GM21576 (cell line): ENCODE measurements around the gene AXDND1.

ENCODE experiments used
- ATAC-seq: cut with Tn5 transposase; IDR thresholded peaks from one replicate; pipeline ENCODE4 v1.9.1; 2021; ENCODE audit warnings: mild to moderate bottlenecking, moderate library complexity; ENCODE audit not compliant: unreplicated experiment

The AXDND1 gene, protein sequence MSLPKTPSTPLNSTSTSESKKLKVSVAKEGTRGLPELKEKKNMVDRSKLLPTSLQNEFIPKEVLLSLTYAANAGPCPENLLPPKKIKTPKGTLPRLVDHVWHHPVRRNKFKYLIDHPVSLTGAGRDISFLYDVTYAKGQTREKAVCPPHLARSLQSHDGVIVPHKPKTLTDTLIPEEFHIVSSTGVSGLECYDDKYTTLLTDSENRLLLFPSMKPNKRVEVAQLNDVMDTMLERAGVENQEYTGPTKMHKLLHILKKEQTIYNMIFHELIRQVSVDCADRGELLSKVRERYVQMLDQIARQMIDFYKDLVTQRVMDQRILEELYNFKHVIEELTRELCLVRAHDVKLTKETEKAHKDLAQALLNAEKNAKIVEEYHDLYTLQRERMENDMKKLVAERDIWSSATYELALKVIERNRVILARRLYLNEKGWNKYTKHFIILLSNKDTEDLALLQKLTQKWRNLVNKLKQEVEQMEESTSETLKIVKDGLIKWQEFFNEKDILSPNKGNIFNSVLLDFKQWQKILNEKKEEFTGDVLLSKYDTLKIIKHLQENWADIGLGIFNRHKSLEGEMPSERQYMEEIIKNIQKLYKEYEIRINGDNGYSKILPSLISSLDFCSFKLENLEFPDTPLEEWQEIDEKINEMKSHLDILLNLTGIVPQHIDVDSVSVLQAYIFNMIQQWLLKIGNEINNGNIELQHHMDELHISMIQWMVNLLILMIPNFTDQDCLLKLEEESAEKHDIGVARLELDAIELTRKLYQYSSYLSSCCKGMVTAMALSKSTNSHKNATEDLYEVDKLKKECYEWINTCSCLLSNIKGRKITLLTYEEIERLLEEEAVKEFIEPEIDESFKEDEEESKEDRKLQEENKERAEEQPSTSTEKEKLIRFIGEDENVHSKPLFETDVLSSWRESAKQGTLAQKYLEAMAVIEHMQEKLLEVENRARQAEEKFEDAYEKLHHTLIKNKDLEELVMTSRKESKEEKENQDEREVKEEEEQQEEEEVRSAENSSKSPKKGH

GRCh38 chr1:179365342-179366092 lies at the start of gene AXDND1:
Gene AXDND1 (plus strand): TSS chr1:179365971. CDS start chr1:179366510, 539 bp downstream.
- peak; percentile 99 for ATAC-seq

DNA sequence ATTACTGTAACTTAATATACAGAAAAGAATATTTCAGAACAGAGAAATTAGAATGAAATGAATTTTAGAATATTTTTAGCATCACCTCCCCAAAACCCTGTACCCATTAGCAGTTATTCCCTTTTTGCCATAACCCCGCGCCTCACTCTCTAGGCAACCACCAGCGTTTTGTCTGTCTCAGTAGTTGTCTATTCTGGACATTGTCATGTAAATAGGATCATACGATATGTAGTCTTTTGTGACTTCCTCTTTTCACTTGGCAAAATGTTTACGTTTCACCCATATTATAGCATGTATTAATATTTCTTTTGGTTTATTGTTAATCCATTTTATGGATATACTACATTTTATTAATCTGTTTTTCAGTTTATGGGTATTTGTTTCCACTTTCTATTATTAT lies 47.3 kb upstream of the AXDND1 start:
- ATAC-seq, result no peak

DNA sequence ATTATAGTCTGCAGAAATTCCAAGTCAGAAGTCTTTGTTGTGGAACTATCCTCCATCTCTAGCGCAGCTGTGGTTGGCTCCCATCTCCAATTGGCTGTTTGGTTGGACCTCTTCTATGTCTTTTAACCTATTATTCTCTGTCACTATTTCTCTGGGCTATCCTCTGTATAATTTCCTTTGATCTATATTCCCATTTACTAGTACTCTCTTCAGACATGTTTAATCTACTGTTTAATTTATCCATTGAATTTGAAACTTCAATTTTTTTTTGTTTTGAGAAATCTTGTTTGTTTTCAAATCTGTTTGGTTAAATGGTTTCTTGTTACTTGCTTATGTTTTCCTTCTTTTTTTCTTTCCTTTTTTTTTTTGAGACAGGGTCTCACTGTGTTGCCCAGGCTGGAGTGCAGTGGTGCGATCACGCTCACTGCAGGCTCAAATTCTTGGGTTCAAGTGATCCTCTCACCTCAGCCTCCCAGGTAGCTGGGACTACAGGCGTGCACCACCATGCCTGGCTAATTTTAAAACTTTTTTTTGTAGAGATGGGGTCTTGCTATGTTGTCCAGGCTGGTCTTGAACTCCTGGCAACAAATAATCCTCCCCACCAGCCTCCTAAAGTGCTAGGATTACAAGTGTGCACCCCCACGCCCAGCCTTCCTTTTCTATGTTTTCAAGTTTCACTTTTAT lies 44.1 kb upstream of the AXDND1 start:
- ATAC-seq, result no peak

GRCh38 chr1:179322557-179322956 lies 43.2 kb upstream of the AXDND1 start:
- no peak for ATAC-seq

DNA sequence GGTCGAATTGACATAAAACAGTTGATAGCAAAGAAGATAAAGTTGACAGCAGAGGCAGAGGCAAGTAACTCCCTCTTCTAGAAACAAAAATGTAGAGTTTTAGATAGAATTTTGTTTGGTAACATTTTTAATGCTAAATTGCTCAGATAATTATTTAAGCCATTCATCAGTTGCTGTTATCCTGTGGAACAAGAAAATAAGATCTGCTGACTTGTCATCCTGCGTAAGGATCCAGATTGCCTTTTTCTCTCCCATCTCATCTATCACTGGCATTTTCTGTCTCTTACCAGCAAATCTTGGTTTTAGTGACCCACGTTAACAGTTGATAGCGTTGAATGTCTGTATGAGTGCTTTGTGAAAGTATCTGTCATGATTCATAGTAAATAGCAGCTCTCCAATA lies 42.3 kb upstream of the AXDND1 start:
- no peak for ATAC-seq

DNA sequence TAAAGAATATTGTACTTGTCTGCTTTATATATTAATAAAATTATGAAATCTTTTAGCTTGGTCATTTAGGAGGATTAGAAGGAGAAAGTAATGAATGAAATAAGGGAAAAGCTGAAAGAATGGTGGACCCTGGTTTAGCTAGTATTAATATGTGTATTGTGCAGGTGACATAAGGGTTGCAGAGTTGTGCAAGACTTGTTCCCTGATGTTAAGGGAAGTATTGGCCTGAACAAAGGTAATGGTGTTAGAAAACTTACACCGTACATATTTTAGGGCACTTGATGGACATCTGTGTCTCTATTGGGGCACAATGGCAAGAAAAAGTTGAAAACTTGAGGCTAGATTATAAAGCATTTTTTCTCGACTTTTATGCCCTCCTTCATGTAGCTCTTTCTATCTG lies 39.9 kb upstream of the AXDND1 start:
- no peak for ATAC-seq

GRCh38 chr1:179326746-179327145 lies 39.0 kb upstream of the AXDND1 start:
- no peak for ATAC-seq

- ATAC-seq, result no peak
Observed at GRCh38 chr1:179327196-179327595, 38.6 kb upstream of the AXDND1 start.

DNA sequence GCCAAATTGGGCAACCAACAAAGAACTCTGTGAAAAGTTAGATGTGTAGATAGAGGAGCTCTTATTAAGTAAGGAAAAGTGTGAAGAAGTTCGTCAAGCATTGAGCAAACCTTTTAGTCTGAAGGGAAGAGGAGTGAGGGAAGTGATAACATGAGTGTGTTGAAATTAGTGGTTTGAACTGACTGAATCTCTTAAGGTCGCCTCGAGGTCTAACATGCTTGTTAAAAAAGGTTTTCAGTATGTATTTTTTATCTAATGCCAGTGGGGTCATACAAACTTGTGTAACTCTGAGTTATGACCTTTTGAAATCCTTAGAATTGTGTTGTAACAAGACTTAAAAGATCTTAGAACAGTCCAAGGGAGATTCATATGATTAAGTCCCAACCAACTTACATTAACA lies 38.1 kb upstream of the AXDND1 start:
- no peak for ATAC-seq

GRCh38 chr1:179329862-179330261 lies 35.9 kb upstream of the AXDND1 start:
- no peak for ATAC-seq

DNA sequence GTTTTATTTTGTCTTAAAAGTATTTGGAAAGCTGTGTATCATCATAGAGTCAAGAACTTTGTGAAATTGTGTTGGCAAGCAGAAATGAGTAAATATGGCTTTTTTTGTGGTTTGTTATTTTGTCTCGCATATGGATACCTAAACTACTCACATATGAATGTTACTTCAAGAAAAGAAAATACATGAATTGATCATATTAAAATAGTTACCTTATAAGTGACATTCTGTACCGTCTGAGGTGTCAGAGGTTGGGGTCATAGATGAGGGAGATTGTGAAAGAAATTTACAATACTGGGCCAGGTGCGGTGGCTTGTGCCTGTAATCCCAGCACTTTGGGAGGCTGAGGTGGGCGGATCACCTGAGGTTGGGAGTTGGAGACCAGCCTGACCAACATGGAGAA lies 31.3 kb upstream of the AXDND1 start:
- ATAC-seq, result no peak

- no peak for ATAC-seq
Observed at GRCh38 chr1:179337288-179337687, 28.5 kb upstream of the AXDND1 start.

GRCh38 chr1:179337942-179338560 lies 27.7 kb upstream of the AXDND1 start:
- no peak for ATAC-seq

DNA sequence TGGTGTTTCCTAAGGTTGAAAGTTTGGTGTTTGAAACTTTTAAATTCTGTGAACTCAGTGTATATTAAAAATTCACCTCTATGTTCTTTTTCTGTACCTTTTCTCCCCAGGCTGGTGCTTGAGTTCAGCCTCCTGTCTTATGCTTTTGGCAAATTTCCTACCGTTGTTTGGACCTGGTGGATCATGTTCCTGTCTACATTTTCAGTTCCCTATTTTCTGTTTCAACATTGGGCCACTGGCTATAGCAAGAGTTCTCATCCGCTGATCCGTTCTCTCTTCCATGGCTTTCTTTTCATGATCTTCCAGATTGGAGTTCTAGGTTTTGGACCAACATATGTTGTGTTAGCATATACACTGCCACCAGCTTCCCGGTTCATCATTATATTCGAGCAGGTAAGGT lies 24.9 kb upstream of the AXDND1 start:
- ATAC-seq, result no peak

- ATAC-seq, result no peak
Observed at GRCh38 chr1:179341943-179342547, 23.7 kb upstream of the AXDND1 start.

DNA sequence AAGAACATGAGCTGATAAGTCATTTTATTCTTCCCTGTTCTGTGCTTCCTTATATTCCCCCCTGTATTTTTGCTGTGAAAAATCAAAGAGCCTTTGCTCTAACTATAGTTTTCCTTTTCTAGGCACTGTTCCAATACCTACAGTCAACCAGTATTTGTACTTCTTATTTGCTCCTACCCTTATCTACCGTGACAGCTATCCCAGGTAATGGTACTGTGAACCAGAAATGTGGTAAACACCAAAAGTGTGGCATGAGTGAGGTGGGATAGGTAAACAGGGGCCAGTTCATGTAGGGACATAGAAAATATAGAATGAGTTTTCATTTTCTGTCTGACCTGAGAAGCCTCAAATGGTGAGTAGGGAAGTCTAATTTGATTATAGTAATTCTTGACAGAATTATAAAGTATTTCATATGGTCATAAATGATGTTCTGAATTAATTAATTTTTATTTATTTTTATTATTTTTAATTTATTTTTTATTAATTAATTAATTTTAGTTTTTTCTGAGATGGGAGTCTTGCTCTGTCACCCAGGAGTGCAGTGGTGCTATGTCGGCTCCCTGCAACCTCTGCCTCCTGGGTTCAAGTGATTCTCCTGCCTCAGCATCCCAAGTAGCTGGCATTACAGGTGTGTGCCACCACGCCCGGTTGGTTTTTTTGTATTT lies 22.9 kb upstream of the AXDND1 start:
- no peak for ATAC-seq

GRCh38 chr1:179351281-179351680 lies 14.5 kb upstream of the AXDND1 start:
- ATAC-seq, result no peak

DNA sequence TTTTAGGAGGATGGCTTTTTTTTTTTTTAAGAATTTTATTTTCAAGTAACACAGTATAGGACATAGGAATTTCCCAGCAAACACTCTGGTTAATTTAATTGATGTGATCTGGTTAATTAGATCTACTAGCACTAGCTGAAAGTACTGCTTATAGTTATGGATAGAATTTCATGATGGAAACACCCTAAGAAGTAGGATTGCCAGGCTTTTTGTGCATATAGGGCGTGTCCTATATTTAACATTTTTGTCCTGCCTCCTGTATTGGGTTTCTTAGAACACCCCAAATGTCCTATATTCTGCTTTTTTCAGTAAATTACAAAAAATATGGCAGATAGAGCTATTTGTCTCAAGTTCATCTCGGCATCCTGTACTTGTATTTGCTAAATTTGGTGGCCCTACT lies 13.5 kb upstream of the AXDND1 start:
- no peak for ATAC-seq

DNA sequence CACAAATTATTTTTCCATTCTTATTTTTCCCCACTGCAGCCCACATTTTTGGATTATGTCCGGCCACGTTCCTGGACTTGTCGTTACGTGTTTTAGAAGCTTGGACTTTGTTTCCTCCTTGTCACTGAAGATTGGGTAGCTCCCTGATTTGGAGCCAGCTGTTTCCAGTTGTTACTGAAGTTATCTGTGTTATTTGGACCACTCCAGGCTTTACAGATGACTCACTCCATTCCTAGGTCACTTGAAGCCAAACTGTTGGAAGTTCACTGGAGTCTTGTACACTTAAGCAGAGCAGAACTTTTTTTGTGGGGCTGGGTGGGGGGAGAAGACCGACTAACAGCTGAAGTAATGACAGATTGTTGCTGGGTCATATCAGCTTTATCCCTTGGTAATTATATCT lies 12.2 kb upstream of the AXDND1 start:
- ATAC-seq, result no peak
